Endothelial cell of umbilical vein (primary cell): ENCODE data around the gene SESTD1. TPM values are rescaled to one million over a fixed set of nuclear protein-coding genes. Genes with fewer than 3 reads are reported as not detected.

ENCODE experiments used
- BruUV-seq: library from RNA; stranded (reverse); fragments of 400-500 nt; replicated peaks from 2 replicates; lab custom pipeline; 2021; lab: Mats Ljungman, UMichigan
- CTCF ChIA-PET: fragments of 300-600, 350-600 bp; sonication (Branson Sonifier 250); formaldehyde crosslinking; loops from one replicate; lab custom pipeline; 2021; ENCODE audit warnings: antibody characterized with exemption, inconsistent platforms; lab: Charles Lee
- POLR2A ChIA-PET: fragments of 300-600, 350-600 bp; sonication (Branson Sonifier 250); formaldehyde crosslinking; loops from one replicate; lab custom pipeline; 2021; ENCODE audit warnings: antibody characterized with exemption, inconsistent platforms; lab: Charles Lee
- DNase-seq: peaks from one replicate; pipeline ENCODE4 v3.0.0-alpha.2; 2011; ENCODE audit warnings: low read depth, low spot score
- FAIRE-seq: peaks from 2 replicates; lab custom pipeline; 2011; peaks lifted over from hg19 to GRCh38; lab: Jason Lieb, UNC
- H2AFZ ChIP-seq: 2 replicates; pipeline ENCODE4 v1.6.0; 2012; ENCODE audit warnings: low read depth, low read length, control low read depth, inconsistent platforms
- H3K27ac ChIP-seq: 2 replicates; pipeline ENCODE4 v1.5.1; 2011; ENCODE audit warnings: low read depth, mild to moderate bottlenecking, control low read depth, low read length, moderate library complexity; ENCODE audit not compliant: insufficient read depth
- H3K27me3 ChIP-seq, 2 experiments: 2 replicates each; pipeline versions ENCODE4 v1.6.0 to v1.6.1; 2011; ENCODE audit warnings: low read length in 2 of 2, mixed read lengths in 1 of 2; ENCODE audit not compliant: control insufficient read depth in 2 of 2, insufficient read depth in 2 of 2
- H3K36me3 ChIP-seq, 2 experiments: 2 replicates in 1 of 2; 3 replicates in 1 of 2; pipeline ENCODE4 v1.5.1; 2011; ENCODE audit warnings: low read length in 2 of 2, mild to moderate bottlenecking in 1 of 2, moderate library complexity in 1 of 2; ENCODE audit not compliant: control insufficient read depth in 2 of 2, insufficient read depth in 2 of 2; ENCODE audit errors: extremely low read depth in 1 of 2
- H3K4me1 ChIP-seq: 3 replicates; pipeline ENCODE4 v1.5.1; 2011; ENCODE audit warnings: mild to moderate bottlenecking, low read length; ENCODE audit not compliant: control insufficient read depth, insufficient read depth; ENCODE audit errors: extremely low read depth
- H3K4me2 ChIP-seq: 2 replicates; pipeline ENCODE4 v1.6.1; 2011; ENCODE audit warnings: low read length, control low read depth, mixed read lengths; ENCODE audit not compliant: insufficient read depth
- H3K4me3 ChIP-seq, 3 experiments: fragments of 200-600 bp in 1 of 3; sonication (generic), shearing (Covaris generic) in 1 of 3; replicated peaks in 1 of 3; 2 replicates each; pipeline ENCODE4 v1.5.1; 2011 to 2016; ENCODE audit warnings: control low read depth in 3 of 3, low read length in 3 of 3, mild to moderate bottlenecking in 2 of 3, inconsistent platforms in 1 of 3, low read depth in 1 of 3, moderate library complexity in 1 of 3; ENCODE audit not compliant: insufficient read depth in 1 of 3
- H3K79me2 ChIP-seq: 2 replicates; pipeline ENCODE4 v1.6.0; 2012; ENCODE audit warnings: low read length, inconsistent platforms; ENCODE audit not compliant: control insufficient read depth, insufficient read depth
- H3K9ac ChIP-seq: replicated peaks from 2 replicates; pipeline ENCODE3; 2011; ENCODE audit warnings: low read length, control low read depth; ENCODE audit not compliant: insufficient read depth; ENCODE audit errors: extremely low read depth
- H3K9me1 ChIP-seq: replicated peaks from 3 replicates; pipeline ENCODE4 v1.6.0; 2011; ENCODE audit warnings: mild to moderate bottlenecking, low read length; ENCODE audit not compliant: control insufficient read depth, insufficient read depth; ENCODE audit errors: extremely low read depth
- H3K9me3 ChIP-seq: replicated peaks from 2 replicates; pipeline ENCODE4 v1.5.1; 2012; ENCODE audit warnings: low read length, inconsistent platforms; ENCODE audit not compliant: control insufficient read depth, insufficient read depth
- H4K20me1 ChIP-seq: replicated peaks from 2 replicates; pipeline ENCODE3; 2011; ENCODE audit warnings: mild to moderate bottlenecking, low read length; ENCODE audit not compliant: control insufficient read depth, insufficient read depth; ENCODE audit errors: extremely low read depth
- CTCF ChIP-seq, 2 donors: IDR thresholded peaks; 1 replicate in 1 of 2; 2 replicates in 1 of 2; pipeline ENCODE4 v1.5.1; 2011; ENCODE audit warnings: low read length in 2 of 2, mild to moderate bottlenecking in 2 of 2, moderate library complexity in 2 of 2, control low read depth in 1 of 2, inconsistent platforms in 1 of 2, low read depth in 1 of 2; ENCODE audit not compliant: insufficient read depth in 1 of 2; ENCODE audit errors: extremely low read depth in 1 of 2
- EZH2 ChIP-seq: IDR thresholded peaks from 2 replicates; pipeline ENCODE4 v1.6.1; 2012; ENCODE audit warnings: borderline replicate concordance, low read depth, mild to moderate bottlenecking, moderate library complexity, low read length, inconsistent platforms; ENCODE audit not compliant: severe bottlenecking
- FOS ChIP-seq: IDR thresholded peaks from 2 replicates; pipeline ENCODE4 v1.6.1; 2011; ENCODE audit warnings: mild to moderate bottlenecking, low read length, moderate library complexity, borderline replicate concordance; ENCODE audit not compliant: insufficient read depth
- GATA2 ChIP-seq: IDR thresholded peaks from 2 replicates; pipeline ENCODE4 v1.7.0; 2011; ENCODE audit warnings: low read depth, mild to moderate bottlenecking, moderate library complexity, mixed read lengths, low read length; ENCODE audit not compliant: insufficient read length, insufficient read depth
- JUN ChIP-seq: IDR thresholded peaks from 2 replicates; pipeline ENCODE4 v1.6.1; 2011; ENCODE audit warnings: borderline replicate concordance, low read depth; ENCODE audit not compliant: insufficient read length, insufficient read depth
- MAX ChIP-seq: IDR thresholded peaks from 2 replicates; pipeline ENCODE4 v1.6.1; 2011; ENCODE audit not compliant: insufficient read depth, insufficient read length
- MYC ChIP-seq: IDR thresholded peaks from one replicate; pipeline ENCODE4 v1.6.1; 2011; ENCODE audit warnings: mild to moderate bottlenecking, low read depth, low read length
- POLR2A ChIP-seq: IDR thresholded peaks from 2 replicates; pipeline ENCODE4 v1.6.1; 2012; ENCODE audit warnings: low read depth, mild to moderate bottlenecking, control low read depth, low read length
- POLR2AphosphoS5 ChIP-seq: IDR thresholded peaks from 2 replicates; pipeline ENCODE4 v1.6.1; 2012; ENCODE audit warnings: low read depth, mild to moderate bottlenecking, control low read depth, low read length, moderate library complexity; ENCODE audit not compliant: insufficient read depth
- dilution Hi-C: fragments of 300-500 bp; cut with MboI; formaldehyde crosslinking; loops from one replicate; pipeline ENCODE4 v1.15.0; 2019; ENCODE audit warnings: low sequenced_read_pairs; ENCODE audit not compliant: extremely low pct_ligation_motif_present
- intact Hi-C: fragments of 100-400 bp; cut with micrococcal nuclease; formaldehyde crosslinking; loops from one replicate; pipeline ENCODE4 v1.10.0; 2022
- polyA plus RNA-seq, 4 experiments: library from polyadenylated mRNA; depleted of rRNA in 3 of 4; stranded (reverse) in 3 of 4; unstranded in 1 of 4; fragments of >200 nt; gene quantifications; 2 replicates each; pipeline versions ENCODE4 v1.2.1 to v1.2.3, GENCODE V29; 2011 to 2012; ENCODE audit warnings: missing spikeins in 1 of 4
- total RNA-seq: library from RNA; stranded (reverse); gene quantifications from 2 replicates; pipeline ENCODE4 v1.2.3, GENCODE V29; 2021

Gene SESTD1
- total and polyA plus RNA-seq, 2 donors (not counting 3 experiments of a cell fraction or from before 2014, with no cell fraction given), result 9.8 to 72.4 TPM

GRCh38 chr2:179177694-179178093 lies 86.9 kb downstream of the SESTD1 start:
- H3K9me3 ChIP-seq, result no peaks in the 10 kb centered on the region
- H3K9ac ChIP-seq, result no peak overlapping the region
- TF ChIP-seq JUN (no peak), FOS (no peak), MYC (no peak), POLR2AphosphoS5 (no peak), MAX (no peak), EZH2 (no peak), CTCF (IDR thresholded peaks at IDR 0.05; ENCODE audit: extremely low read depth in 1 of 2, insufficient read depth in 1 of 2, low read depth in 1 of 2, low read length in 2 of 2) (no peak), POLR2A (no peak), GATA2 (no peak)
- no peaks in the 10 kb centered on the region for H4K20me1 ChIP-seq
- no TSS peak for BruUV-seq
- peaks cover 2 to 8% of the 10 kb centered on the region in 2 experiments for H3K36me3 ChIP-seq
- H3K27ac ChIP-seq, result no peak overlapping the region
- H3K4me3 ChIP-seq, result no peak overlapping the region
- FAIRE-seq (no peak), DNase-seq (no peak)
- intact Hi-C loops (no loop called here), dilution Hi-C loops (no loop called here)
- no peaks in the 10 kb centered on the region for H3K9me1 ChIP-seq
- ChIA-PET POLR2A (no interaction called here), CTCF (no interaction called here)
- no peak overlapping the region for H3K4me2 ChIP-seq
- H2AFZ ChIP-seq, result no peak overlapping the region
- H3K27me3 ChIP-seq, result no peaks in the 10 kb centered on the region
- no peaks in the 10 kb centered on the region for H3K79me2 ChIP-seq
- no peaks in the 10 kb centered on the region for H3K4me1 ChIP-seq
